NCI-H146 treated with DMSO at 0.1 percent for 48 hours (cell line): Measurements from ENCODE around the gene NRDC.
"Not testable (repeated sequence)": the region's sequence is repeated elsewhere in the genome, so short reads cannot be mapped to it uniquely, and the experiment has no call there.

Experiments
- DNase-seq: peaks from one replicate; lab custom pipeline; 2025; ENCODE audit not compliant: unreplicated experiment; lab: John Stamatoyannopoulos, UW

The NRDC gene

GRCh38 chr1:51850420-51851223, 27.9 kb downstream of the NRDC start:
- DNase-seq = no peak

DNA sequence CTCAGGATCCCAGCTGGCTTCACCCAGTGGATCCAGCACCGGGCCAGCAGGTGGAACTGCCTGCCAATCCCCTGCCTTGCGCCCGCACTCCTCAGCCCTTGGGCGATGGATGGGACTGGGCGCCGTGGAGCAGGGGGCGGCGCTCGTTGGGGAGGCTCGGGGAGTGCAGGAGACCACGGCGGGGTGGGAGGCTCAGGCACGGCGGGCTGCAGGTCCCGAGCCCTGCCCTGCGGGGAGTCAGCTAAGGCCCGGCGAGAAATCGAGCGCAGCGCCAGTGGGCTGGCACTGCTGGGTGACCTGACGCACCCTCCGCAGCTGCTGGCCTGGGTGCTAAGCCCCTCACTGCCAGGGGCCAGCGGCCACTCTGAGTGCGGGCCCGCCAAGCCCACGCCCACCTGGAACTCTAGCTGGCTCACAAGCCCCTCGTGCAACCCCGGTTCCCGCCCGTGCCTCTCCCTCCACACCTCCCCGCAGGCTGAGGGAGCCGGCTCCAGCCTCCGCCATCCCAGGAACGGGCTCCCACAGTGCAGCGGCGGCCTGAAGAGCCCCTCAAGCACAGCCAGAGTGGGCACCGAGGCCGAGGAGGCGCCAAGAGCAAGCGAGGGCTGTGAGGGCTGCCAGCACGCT, 31.1 kb downstream of the NRDC start:
- DNase-seq = no peak

GRCh38 chr1:51843948-51844347, 34.6 kb downstream of the NRDC start:
- DNase-seq = no peak

GRCh38 chr1:51842261-51842660, 36.3 kb downstream of the NRDC start:
- peak; percentile 27 for DNase-seq

DNA sequence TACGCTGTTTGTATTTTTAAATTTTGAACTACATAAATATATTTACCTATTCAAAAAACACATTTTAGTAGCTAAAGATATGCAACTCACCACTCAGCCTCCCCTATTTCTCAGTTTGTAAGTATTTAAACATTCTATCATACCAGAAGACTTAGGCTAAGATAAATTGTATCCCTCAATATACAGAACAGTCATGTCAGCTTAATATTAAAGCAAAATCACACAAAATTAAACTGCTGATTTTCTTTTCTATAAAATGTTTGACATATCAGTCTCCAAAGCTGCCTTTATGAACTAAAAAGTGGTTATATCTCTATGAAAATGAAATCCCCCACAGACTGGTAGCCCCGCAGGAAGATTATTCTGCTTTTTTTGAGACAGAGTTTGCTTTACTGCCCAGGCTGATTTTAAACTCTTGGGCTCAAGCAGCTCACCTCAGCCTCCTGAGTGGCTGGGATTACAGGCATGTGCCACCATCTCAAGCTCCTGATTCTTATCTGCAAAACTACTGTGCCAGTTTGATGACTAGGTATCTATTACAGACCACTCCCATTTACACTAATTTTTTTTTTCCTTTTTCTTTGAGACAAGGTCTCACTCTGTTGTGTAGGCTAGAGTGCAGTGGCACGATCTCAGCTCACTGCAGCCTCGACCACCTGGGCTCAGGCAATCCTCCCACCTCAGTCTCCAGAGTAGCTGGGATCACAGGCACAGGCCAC, 37.6 kb downstream of the NRDC start:
- no peak for DNase-seq

DNA sequence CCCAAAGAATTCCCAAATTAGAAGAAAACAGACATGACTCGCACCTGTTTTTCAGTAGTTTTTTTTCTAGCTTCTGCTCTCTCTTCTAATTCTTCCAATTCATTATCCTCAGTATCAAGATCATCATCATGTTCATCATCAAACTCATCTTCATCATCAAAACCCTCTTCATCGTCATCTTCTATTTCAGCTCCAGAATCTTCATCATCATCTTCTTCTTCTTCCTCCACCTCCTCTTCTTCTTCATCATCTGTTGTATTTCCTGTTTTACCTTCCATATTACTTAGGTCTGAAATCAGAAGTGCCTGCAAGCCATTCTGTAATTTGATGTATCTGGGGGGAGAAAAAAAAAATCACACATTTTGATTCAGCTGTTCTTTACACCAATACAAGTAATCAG, 38.3 kb downstream of the NRDC start:
- no peak for DNase-seq

GRCh38 chr1:51839094-51839493, 39.4 kb downstream of the NRDC start:
- no peak for DNase-seq

DNA sequence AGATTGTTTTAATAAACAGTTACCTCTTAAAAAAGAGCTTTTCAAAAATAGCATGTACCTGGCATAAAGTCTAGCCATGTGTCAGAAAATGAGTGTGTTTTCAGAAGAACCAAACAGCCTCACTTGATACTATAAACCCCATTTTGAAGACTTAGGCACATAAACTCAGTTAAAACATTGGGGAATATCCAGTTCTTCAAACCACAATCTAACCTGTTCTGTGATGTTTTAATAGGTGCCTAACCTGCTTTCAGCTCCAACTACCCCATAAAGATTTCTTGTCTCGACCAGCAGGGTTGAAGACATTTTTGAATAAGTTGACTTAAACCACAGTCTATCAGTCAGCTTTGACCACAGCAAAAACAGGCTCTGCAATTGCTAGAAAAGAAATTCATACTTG, 41.3 kb downstream of the NRDC start:
- no peak for DNase-seq

- DNase-seq = no peak
Measured at GRCh38 chr1:51833700-51834099, 44.8 kb downstream of the NRDC start.

GRCh38 chr1:51829058-51829457, 49.5 kb downstream of the NRDC start:
- no peak for DNase-seq

- DNase-seq = no peak
Measured at GRCh38 chr1:51819810-51820209, 58.7 kb downstream of the NRDC start.

- DNase-seq = not testable (repeated sequence)
Measured at GRCh38 chr1:51819021-51819420, 59.5 kb downstream of the NRDC start.

- no peak for DNase-seq
Measured at GRCh38 chr1:51818487-51818886, 60.0 kb downstream of the NRDC start.

DNA sequence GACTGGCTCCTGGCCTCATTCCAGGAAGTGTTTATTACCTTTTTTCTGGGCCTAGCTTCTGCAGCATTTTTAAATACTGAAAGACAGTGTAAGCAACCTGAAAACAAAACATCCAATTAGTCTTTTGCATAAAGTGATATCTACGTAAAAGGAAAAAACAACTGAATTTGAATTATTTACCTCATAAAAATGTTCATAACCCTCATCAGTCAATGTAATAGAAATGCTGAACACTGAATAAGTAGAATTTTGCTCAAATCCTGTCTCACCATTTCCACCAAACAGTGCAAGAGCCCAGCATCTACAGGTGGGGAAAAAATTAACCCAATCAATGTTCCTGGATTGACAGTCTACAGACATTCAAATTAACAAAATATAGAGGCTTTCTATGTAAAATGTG, 64.0 kb downstream of the NRDC start:
- DNase-seq = no peak

DNA sequence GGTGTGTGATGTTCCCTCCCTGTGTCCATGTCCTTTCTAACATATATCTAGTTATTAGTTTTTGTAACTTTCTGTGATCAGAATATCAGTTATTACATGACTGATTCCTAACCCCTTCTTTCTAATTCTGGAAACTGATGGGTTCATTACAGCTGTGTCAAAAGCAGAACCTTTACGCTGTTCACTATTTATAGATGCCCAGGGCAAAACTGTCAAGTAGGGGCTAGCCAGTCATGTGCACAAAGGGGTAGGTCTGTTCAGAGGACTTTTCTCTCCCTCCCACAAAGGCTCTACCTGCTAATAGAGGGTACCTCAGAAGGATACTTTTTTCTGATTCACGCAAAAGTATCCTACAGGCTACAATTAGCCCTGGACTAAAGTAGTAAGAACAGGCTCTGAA, 79.2 kb downstream of the NRDC start:
- no peak for DNase-seq

DNA sequence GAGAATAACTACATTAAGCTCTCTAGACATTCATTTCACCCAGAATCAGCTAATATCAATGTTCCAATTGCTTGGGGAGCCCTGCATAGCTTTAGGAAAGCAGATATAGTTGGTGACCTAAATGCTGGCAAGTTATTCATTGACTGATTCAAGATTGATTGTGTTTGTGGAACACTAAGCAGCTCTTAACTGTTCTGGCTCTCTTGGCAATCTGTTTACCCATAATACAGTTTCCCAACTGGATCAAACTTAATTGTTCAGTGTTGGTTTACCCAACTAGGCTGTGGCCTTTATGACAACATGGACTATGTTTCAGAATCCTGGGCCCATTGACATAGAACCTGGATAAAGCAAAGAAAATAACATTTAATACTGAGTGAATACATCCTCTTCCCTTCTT, 83.7 kb downstream of the NRDC start:
- no peak for DNase-seq

DNA sequence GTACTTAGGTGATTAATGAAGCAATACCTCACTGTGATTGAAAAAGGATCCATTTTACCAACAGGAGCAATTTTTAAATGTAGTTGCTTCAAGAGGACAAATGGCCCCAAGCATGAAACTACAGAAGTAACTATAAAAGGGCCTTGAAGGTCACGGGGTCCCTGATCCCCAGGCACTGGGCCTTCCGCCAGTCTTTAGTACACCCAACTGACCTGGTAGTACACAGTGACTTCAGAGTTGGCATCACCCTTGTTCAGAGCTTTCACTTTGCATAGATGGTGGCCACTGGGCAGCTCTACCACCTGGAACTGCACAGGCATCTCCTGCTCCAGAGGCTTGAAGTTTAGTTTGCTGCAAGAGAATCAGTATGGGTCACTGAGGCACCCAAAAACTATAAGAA, 84.3 kb downstream of the NRDC start:
- no peak for DNase-seq

- no peak for DNase-seq
Measured at GRCh38 chr1:51792864-51793263, 85.7 kb downstream of the NRDC start.

DNA sequence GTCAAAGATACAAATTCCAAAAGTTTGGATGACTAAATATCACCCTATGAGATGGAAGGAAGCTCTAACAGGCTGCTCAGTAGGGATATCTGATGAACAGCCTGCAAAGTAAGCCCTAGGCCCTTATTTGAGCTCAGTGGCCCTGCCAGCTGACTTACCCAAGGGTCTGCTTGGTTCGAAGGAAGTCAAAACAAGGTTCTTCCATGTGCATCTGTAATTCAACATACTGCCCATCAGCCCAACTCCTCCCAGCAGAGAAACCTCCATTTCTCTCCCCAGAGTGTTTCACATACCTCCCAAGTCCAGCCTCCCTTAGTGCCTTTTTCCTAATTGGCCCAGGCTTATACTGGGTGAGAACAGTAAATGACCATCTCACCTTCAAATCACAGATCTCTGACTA, 86.6 kb downstream of the NRDC start:
- no peak for DNase-seq

GRCh38 chr1:51790385-51790784, 88.1 kb downstream of the NRDC start:
- no peak for DNase-seq

DNA sequence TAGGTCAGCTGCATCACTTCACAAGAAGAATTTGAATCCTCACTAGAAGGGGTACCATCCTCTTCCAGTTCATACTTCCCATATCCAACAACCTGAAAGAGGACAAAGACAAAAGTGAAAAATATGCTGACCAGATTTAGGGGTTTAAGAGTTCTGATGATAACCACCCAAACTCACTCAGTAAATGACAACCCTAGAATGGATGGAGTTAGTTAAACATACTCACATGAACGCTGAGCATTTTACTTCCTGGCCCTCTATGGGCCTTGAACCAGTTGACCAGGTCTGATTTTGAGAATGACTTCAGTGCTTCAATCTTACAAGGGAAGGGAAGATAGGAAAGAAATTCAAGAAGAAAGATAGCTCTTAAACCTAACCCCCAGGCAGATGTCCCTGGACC, 89.2 kb downstream of the NRDC start:
- DNase-seq = no peak

- DNase-seq = no peak
Measured at GRCh38 chr1:51788938-51789337, 89.6 kb downstream of the NRDC start.
